ENCODE results near the gene SSX4B. TPM values are rescaled to one million over a fixed set of nuclear protein-coding genes. Genes with fewer than 3 reads are reported as not detected.
"Not testable (repeated sequence)": the region's sequence is repeated elsewhere in the genome, so short reads cannot be mapped to it uniquely, and the experiment has no call there.

The SSX4B gene
- total RNA-seq = under 1 TPM in 1 of 4 donors, not detected in 3; 0.27 TPM

- H3K27me3 ChIP-seq, H3K27ac ChIP-seq, H3K4me3 ChIP-seq, H3K9me3 ChIP-seq, ATAC-seq, H3K36me3 ChIP-seq, H3K4me1 ChIP-seq: not testable (repeated sequence)
- WGBS, 2 donors (ENCODE audit: low coverage in 1 of 2) = no CpG with 5 or more reads among the region's 15 CpGs
Observed at GRCh38 chrX:48411860-48412259, at the start of gene SSX4B. TSS of gene SSX4B (minus strand) at chrX:48411960. CDS start at chrX:48411372, 588 bp downstream.

GRCh38 chrX:48460606-48461005, 48.8 kb upstream of the SSX4B start:
- Histone ChIP-seq H3K27ac (no peak overlapping the region), H3K9me3 (no peaks in the 10 kb centered on the region), H3K27me3 (no peaks in the 10 kb centered on the region), H3K4me1 (no peaks in the 10 kb centered on the region), H3K4me3 (no peak overlapping the region), H3K36me3 (no peaks in the 10 kb centered on the region)
- WGBS, 2 donors (ENCODE audit: low coverage in 1 of 2) = 95% methylated on average over 4 of the region's 11 CpGs; no CpG with 5 or more reads in 1 of the 2 donors
- TF ChIP-seq EP300 (IDR thresholded peaks at IDR 0.05) (no peak), POLR2AphosphoS5 (IDR thresholded peaks at IDR 0.05) (no peak), POLR2A (IDR thresholded peaks at IDR 0.05) (no peak), CTCF (IDR thresholded peaks at IDR 0.05) (no peak)
- no peak for ATAC-seq

- WGBS, 2 donors (ENCODE audit: low coverage in 1 of 2) = 78 to 100% methylated on average over 3 of the region's 3 CpGs
- no peak for ATAC-seq
- Histone ChIP-seq H3K36me3 (no peaks in the 10 kb centered on the region), H3K4me3 (no peak overlapping the region), H3K4me1 (no peaks in the 10 kb centered on the region), H3K27me3 (no peaks in the 10 kb centered on the region), H3K27ac (no peak overlapping the region), H3K9me3 (no peaks in the 10 kb centered on the region)
- TF ChIP-seq EP300 (IDR thresholded peaks at IDR 0.05) = no peak
- no peak for TF ChIP-seq CTCF (IDR thresholded peaks at IDR 0.05)
- no peak for TF ChIP-seq POLR2AphosphoS5 (IDR thresholded peaks at IDR 0.05)
- TF ChIP-seq POLR2A (IDR thresholded peaks at IDR 0.05) = no peak
Observed at GRCh38 chrX:48460031-48460430, 48.3 kb upstream of the SSX4B start.

GRCh38 chrX:48459483-48459882, 47.7 kb upstream of the SSX4B start:
- ATAC-seq = no peak
- H3K27ac ChIP-seq = no peak overlapping the region
- no peaks in the 10 kb centered on the region for H3K4me1 ChIP-seq
- H3K4me3 ChIP-seq = no peak overlapping the region
- H3K9me3 ChIP-seq = no peaks in the 10 kb centered on the region
- TF ChIP-seq POLR2A (IDR thresholded peaks at IDR 0.05) (no peak), POLR2AphosphoS5 (IDR thresholded peaks at IDR 0.05) (no peak), EP300 (IDR thresholded peaks at IDR 0.05) (no peak), CTCF (IDR thresholded peaks at IDR 0.05) (no peak)
- WGBS, 2 donors (ENCODE audit: low coverage in 1 of 2) = 72% methylated on average over 2 of the region's 6 CpGs; no CpG with 5 or more reads in 1 of the 2 donors
- H3K36me3 ChIP-seq = no peaks in the 10 kb centered on the region
- no peaks in the 10 kb centered on the region for H3K27me3 ChIP-seq

GRCh38 chrX:48458711-48459110, 47.0 kb upstream of the SSX4B start:
- ATAC-seq = no peak
- Histone ChIP-seq H3K27ac (no peak overlapping the region), H3K9me3 (no peaks in the 10 kb centered on the region), H3K4me3 (no peak overlapping the region), H3K27me3 (no peaks in the 10 kb centered on the region), H3K36me3 (no peaks in the 10 kb centered on the region), H3K4me1 (no peaks in the 10 kb centered on the region)
- WGBS, 2 donors (ENCODE audit: low coverage in 1 of 2) = no CpG with 5 or more reads among the region's 6 CpGs
- TF ChIP-seq POLR2AphosphoS5 (IDR thresholded peaks at IDR 0.05) (no peak), CTCF (IDR thresholded peaks at IDR 0.05) (no peak), POLR2A (IDR thresholded peaks at IDR 0.05) (no peak), EP300 (IDR thresholded peaks at IDR 0.05) (no peak)

Data from gastroesophageal sphincter (tissue), 4 donors.